Caco-2 (cell line): ENCODE data around the gene FADD. TPM values are rescaled to one million over a fixed set of nuclear protein-coding genes. Genes with fewer than 3 reads are reported as not detected.

Experiments used
- BruUV-seq: library from RNA; stranded (reverse); fragments of 400-500 nt; replicated peaks from 2 replicates; lab custom pipeline; 2021; lab: Mats Ljungman, UMichigan
- CTCF ChIA-PET: fragments of 300-600 bp; sonication (Branson Sonifier 250); formaldehyde crosslinking; loops from one replicate; lab custom pipeline; 2022; ENCODE audit warnings: antibody characterized with exemption; lab: Charles Lee
- POLR2A ChIA-PET: fragments of 300-600 bp; sonication (Branson Sonifier 250); formaldehyde crosslinking; loops from one replicate; lab custom pipeline; 2022; ENCODE audit warnings: antibody characterized with exemption; lab: Charles Lee
- DNase-seq, 2 experiments: peaks; one replicate each; pipeline versions ENCODE4 v3.0.0 to v3.0.0-alpha.2; 2020 to 2022
- H3K27me3 ChIP-seq: replicated peaks from 2 replicates; pipeline ENCODE4 v1.6.0; 2011; ENCODE audit warnings: low read length; ENCODE audit not compliant: control insufficient read depth, insufficient read depth
- H3K36me3 ChIP-seq: 2 replicates; pipeline ENCODE4 v1.5.1; 2011; ENCODE audit warnings: low read length; ENCODE audit not compliant: control insufficient read depth, insufficient read depth
- H3K4me1 ChIP-seq: fragments of 250-450 bp; sonication (Bioruptor Pico); 2 replicates; pipeline ENCODE4 v1.5.1; 2020; ENCODE audit warnings: mild to moderate bottlenecking
- H3K4me3 ChIP-seq: 2 replicates; pipeline ENCODE4 v1.5.1; 2011; ENCODE audit warnings: low read depth, mild to moderate bottlenecking, control low read depth, low read length
- H3K9me3 ChIP-seq: fragments of 250-450 bp; sonication (Bioruptor Pico); 2 replicates; pipeline ENCODE4 v1.5.1; 2020; ENCODE audit warnings: mild to moderate bottlenecking, moderate library complexity
- H3K27ac Mint-ChIP-seq: one replicate; pipeline ENCODE4 v1.8.0; 2022; ENCODE audit warnings: mixed read lengths; ENCODE audit not compliant: unreplicated experiment
- H3K27me3 Mint-ChIP-seq: one replicate; pipeline ENCODE4 v1.8.0; 2022; ENCODE audit warnings: mixed read lengths; ENCODE audit not compliant: insufficient read depth, unreplicated experiment
- H3K36me3 Mint-ChIP-seq: one replicate; pipeline ENCODE4 v1.8.0; 2022; ENCODE audit warnings: mild to moderate bottlenecking, mixed read lengths; ENCODE audit not compliant: insufficient read depth, unreplicated experiment
- H3K4me1 Mint-ChIP-seq: one replicate; pipeline ENCODE4 v1.8.0; 2022; ENCODE audit warnings: low read depth, mixed read lengths; ENCODE audit not compliant: unreplicated experiment
- H3K4me3 Mint-ChIP-seq: one replicate; pipeline ENCODE4 v1.8.0; 2022; ENCODE audit warnings: mild to moderate bottlenecking, moderate library complexity, mixed read lengths; ENCODE audit not compliant: unreplicated experiment
- H3K9me3 Mint-ChIP-seq: one replicate; pipeline ENCODE4 v1.8.0; 2022; ENCODE audit warnings: mixed read lengths; ENCODE audit not compliant: unreplicated experiment
- intact Hi-C: fragments of 100-400 bp; cut with micrococcal nuclease; formaldehyde crosslinking; loops from one replicate; pipeline ENCODE4 v1.10.0; 2022; ENCODE audit not compliant: unreplicated experiment
- total RNA-seq: library from RNA; stranded (reverse); gene quantifications from 2 replicates; pipeline ENCODE4 v1.2.3, GENCODE V29; 2022
- TF ChIP-seq, protein P1 (sequence below), 2 experiments: fragments of 200-600 bp in 1 of 2; IDR thresholded peaks; 1 replicate in 1 of 2; 2 replicates in 1 of 2; pipeline versions ENCODE4 v1.5.1 to v1.8.0; 2011 to 2022; ENCODE audit warnings: antibody characterized with exemption in 1 of 2, control low read depth in 1 of 2, inconsistent platforms in 1 of 2, low read depth in 1 of 2, low read length in 1 of 2, mild to moderate bottlenecking in 1 of 2, moderate library complexity in 1 of 2; ENCODE audit not compliant: insufficient read depth in 1 of 2, severe bottlenecking in 1 of 2, unreplicated experiment in 1 of 2

FADD gene
- total RNA-seq, 1 experiment from 2014 or later: 51.3 TPM

DNA sequence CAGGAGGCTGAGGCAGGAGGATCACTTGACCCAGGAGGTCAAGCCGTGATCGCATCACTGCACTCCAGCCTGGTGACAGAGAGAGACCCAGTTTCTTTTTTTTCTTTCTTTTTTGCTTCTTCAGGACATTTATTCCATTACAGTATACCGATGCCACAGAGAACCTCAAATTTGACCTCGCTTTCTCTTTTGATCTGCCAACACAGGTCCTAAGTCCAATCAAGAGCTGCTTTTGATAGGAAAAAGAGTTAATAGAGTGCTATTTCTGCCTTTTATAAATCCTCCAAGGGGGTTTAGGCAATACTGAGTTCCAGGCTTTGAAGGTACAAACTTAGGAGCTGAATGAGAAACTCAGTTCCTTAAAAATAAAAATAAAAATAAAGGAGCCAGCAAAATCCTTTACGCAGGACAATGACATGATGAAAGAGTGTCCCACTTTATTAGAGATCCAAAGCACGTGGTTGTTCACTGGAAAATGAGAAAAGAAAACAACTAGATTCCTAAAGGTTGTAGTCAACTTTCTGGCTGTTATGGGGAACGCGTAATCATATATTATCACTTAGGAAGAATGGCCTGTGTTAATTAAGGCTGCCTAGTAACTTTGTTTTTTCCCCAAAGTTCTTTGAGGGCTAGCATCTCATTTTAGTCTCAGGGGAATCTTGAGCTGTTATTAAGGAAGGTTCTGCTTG, 27.2 kb downstream of the FADD start:
- Histone ChIP-seq H3K4me3 (no peak overlapping the region), H3K9me3 (no peaks in the 10 kb centered on the region), H3K4me1 (peaks cover 18% of the 10 kb centered on the region), H3K36me3 (no peaks in the 10 kb centered on the region), H3K27me3 (no peaks in the 10 kb centered on the region)
- ChIA-PET POLR2A (no interaction called here), CTCF (interaction anchor here (1.1 kb wide), 1 partner anchor 1099 kb away, joined by 3 read pairs; no protein-coding TSS in a partner anchor)
- no peaks in the 10 kb centered on the region for H3K9me3 Mint-ChIP-seq
- TF ChIP-seq, protein P1, sequence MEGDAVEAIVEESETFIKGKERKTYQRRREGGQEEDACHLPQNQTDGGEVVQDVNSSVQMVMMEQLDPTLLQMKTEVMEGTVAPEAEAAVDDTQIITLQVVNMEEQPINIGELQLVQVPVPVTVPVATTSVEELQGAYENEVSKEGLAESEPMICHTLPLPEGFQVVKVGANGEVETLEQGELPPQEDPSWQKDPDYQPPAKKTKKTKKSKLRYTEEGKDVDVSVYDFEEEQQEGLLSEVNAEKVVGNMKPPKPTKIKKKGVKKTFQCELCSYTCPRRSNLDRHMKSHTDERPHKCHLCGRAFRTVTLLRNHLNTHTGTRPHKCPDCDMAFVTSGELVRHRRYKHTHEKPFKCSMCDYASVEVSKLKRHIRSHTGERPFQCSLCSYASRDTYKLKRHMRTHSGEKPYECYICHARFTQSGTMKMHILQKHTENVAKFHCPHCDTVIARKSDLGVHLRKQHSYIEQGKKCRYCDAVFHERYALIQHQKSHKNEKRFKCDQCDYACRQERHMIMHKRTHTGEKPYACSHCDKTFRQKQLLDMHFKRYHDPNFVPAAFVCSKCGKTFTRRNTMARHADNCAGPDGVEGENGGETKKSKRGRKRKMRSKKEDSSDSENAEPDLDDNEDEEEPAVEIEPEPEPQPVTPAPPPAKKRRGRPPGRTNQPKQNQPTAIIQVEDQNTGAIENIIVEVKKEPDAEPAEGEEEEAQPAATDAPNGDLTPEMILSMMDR (IDR thresholded peaks at IDR 0.05; ENCODE audit: insufficient read depth in 1 of 2, low read depth in 1 of 2, low read length in 1 of 2, severe bottlenecking in 1 of 2, unreplicated experiment in 1 of 2): no peak
- H3K27ac Mint-ChIP-seq: peak overlapping the region; percentile 29
- no peaks in the 10 kb centered on the region for H3K36me3 Mint-ChIP-seq
- no peak for DNase-seq
- H3K4me1 Mint-ChIP-seq: peaks cover 21% of the 10 kb centered on the region
- no TSS peak for BruUV-seq
- intact Hi-C loops: no loop called here
- no peaks in the 10 kb centered on the region for H3K27me3 Mint-ChIP-seq
- H3K4me3 Mint-ChIP-seq: no peak overlapping the region

DNA sequence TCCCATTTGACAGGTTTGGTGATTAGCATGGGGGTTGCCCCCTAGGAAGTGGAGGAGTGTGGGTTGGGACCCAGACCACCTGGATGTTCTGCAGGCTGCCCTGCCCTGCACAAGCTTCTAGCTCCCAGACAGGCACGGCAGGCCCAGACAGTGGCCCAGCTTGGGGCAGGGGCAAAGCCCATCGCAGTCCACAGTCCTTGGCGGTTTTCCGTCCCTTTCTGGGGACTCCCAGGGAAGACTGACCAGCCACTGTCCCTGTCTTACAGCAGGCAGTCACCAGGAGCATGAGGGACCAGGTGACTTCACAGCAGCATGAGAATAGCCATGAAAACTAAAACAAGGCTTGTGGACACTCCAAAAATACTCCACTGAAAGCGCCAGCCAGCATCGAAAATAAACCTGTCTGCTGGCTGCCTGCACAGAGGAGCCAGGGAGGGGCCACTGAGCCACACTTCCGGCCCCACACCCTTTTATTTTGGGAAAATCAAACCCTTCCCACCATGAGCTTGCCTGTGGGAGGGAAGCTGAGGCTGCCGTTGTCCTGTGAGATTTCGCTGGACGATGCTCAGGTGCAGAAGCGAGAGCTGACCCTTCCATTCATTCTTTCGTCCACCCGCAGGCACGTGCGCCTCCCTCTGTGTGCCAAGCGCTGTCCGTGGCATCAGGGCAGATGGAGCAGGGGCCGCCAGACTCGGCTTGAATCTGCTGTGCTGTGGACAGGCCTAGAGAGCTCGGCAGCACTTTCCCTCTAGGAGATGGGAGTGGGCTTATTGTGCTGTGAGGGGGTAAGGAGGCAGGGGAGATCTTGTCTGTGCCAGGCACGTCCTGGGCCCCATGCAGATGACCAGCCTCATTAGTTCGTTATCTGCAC, 28.0 kb downstream of the FADD start:
- Mint-ChIP-seq H3K27me3 (no peaks in the 10 kb centered on the region), H3K9me3 (no peaks in the 10 kb centered on the region), H3K36me3 (no peaks in the 10 kb centered on the region), H3K4me1 (peaks cover 27% of the 10 kb centered on the region), H3K4me3 (no peak overlapping the region), H3K27ac (peak overlapping the region; percentile 47)
- no peaks in the 10 kb centered on the region for H3K27me3 ChIP-seq
- ChIA-PET POLR2A (interaction anchor here (0.5 kb wide), 1 partner anchor 28 kb away, joined by 3 read pairs; no protein-coding TSS in a partner anchor), CTCF (interaction anchor here (1.1 to 1.4 kb wide), 2 partner anchors 19 to 1100 kb away, joined by 3 to 4 read pairs; no protein-coding TSS in a partner anchor)
- H3K4me3 ChIP-seq: no peak overlapping the region
- no peaks in the 10 kb centered on the region for H3K36me3 ChIP-seq
- H3K4me1 ChIP-seq: peaks cover 11% of the 10 kb centered on the region
- intact Hi-C loops: no loop called here
- H3K9me3 ChIP-seq: no peaks in the 10 kb centered on the region
- TF ChIP-seq, protein P1 (IDR thresholded peaks at IDR 0.05; ENCODE audit: insufficient read depth in 1 of 2, low read depth in 1 of 2, low read length in 1 of 2, severe bottlenecking in 1 of 2, unreplicated experiment in 1 of 2): no peak
- DNase-seq: no peak
- BruUV-seq: no TSS peak

DNA sequence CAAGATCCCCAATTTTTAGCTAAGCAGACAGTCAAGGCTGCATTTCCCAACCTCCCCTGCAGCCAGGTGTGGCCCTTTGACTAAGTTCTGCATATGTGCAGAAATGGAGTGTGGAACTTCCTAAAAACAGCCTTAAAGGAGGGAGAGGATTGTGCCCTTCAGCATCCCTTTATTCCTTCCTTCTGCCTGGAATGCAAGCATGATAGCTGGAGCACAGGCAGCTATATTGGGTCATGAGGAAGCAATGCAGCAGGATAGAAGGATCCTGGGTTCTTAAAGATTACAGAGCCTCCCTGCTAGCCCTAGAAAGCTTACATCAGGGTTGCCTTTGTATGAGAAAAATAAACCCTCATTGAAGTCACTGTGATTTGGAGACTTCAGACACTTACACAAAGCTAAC, 29.9 kb downstream of the FADD start:
- H3K4me3 ChIP-seq: no peak overlapping the region
- BruUV-seq: no TSS peak
- TF ChIP-seq, protein P1 (IDR thresholded peaks at IDR 0.05; ENCODE audit: insufficient read depth in 1 of 2, low read depth in 1 of 2, low read length in 1 of 2, severe bottlenecking in 1 of 2, unreplicated experiment in 1 of 2): no peak
- intact Hi-C loops: no loop called here
- Mint-ChIP-seq H3K27me3 (no peaks in the 10 kb centered on the region), H3K4me1 (peaks cover 27% of the 10 kb centered on the region), H3K9me3 (no peaks in the 10 kb centered on the region), H3K27ac (no peak overlapping the region), H3K4me3 (no peak overlapping the region), H3K36me3 (no peaks in the 10 kb centered on the region)
- no peak for DNase-seq
- H3K9me3 ChIP-seq: no peaks in the 10 kb centered on the region
- no peaks in the 10 kb centered on the region for H3K27me3 ChIP-seq
- ChIA-PET POLR2A (interaction anchor here (1.0 kb wide), 1 partner anchor 30 kb away, joined by 5 read pairs; the partner anchor contains the start of gene FADD), CTCF (interaction anchor here (0.5 kb wide), 1 partner anchor 30 kb away, joined by 4 read pairs; no protein-coding TSS in a partner anchor)
- H3K4me1 ChIP-seq: no peaks in the 10 kb centered on the region
- H3K36me3 ChIP-seq: no peaks in the 10 kb centered on the region
